Left forelimb (tissue), 1 donor: Measurements from ENCODE around the gene COQ4.
A peak's percentile ranks its signal among the peaks of the same experiment; 100 is the strongest.
"Not testable (repeated sequence)": the region's sequence is repeated elsewhere in the genome, so short reads cannot be mapped to it uniquely, and the experiment has no call there.

ENCODE experiments used
- DNase-seq: peaks from one replicate; pipeline ENCODE4 v3.0.0-alpha.2; 2018; ENCODE audit warnings: low spot score

Gene COQ4

GRCh38 chr9:128322404-128323211 is at the start of gene COQ4, which contains the start of gene TRUB2:
TSS of gene COQ4 (plus strand) at chr9:128322839. CDS start at chr9:128322859, 20 bp downstream.
TSS of gene TRUB2 (minus strand) at chr9:128322447. CDS start at chr9:128322408, 39 bp downstream.
- DNase-seq: peak; percentile 97

- DNase-seq: no peak
Measured at GRCh38 chr9:128274245-128274644, 48.4 kb upstream of the COQ4 start.

- no peak for DNase-seq
Measured at GRCh38 chr9:128275198-128276007, 47.2 kb upstream of the COQ4 start, which contains the start of gene GOLGA2. TSS of gene GOLGA2 (minus strand) at chr9:128276007. CDS start at chr9:128275976, 31 bp downstream.

- DNase-seq: peak; percentile 100
Measured at GRCh38 chr9:128276008-128276573, 46.5 kb upstream of the COQ4 start, which contains the start of gene SWI5. TSS of gene SWI5 (plus strand) at chr9:128276276.

- DNase-seq: no peak
Measured at GRCh38 chr9:128276574-128277270, 45.9 kb upstream of the COQ4 start.

- not testable (repeated sequence) for DNase-seq
Measured at GRCh38 chr9:128279088-128280073, 43.3 kb upstream of the COQ4 start.

GRCh38 chr9:128280084-128280622 is 42.5 kb upstream of the COQ4 start:
- no peak for DNase-seq

- DNase-seq: no peak
Measured at GRCh38 chr9:128282500-128282899, 40.1 kb upstream of the COQ4 start.

- no peak for DNase-seq
Measured at GRCh38 chr9:128285033-128285784, 37.4 kb upstream of the COQ4 start.

- no peak for DNase-seq
Measured at GRCh38 chr9:128286440-128286839, 36.2 kb upstream of the COQ4 start.

- no peak for DNase-seq
Measured at GRCh38 chr9:128288273-128289004, 34.2 kb upstream of the COQ4 start.

- no peak for DNase-seq
Measured at GRCh38 chr9:128292009-128292408, 30.6 kb upstream of the COQ4 start.

- no peak for DNase-seq
Measured at GRCh38 chr9:128293091-128293490, 29.5 kb upstream of the COQ4 start.

GRCh38 chr9:128294142-128294541 is 28.5 kb upstream of the COQ4 start:
- DNase-seq: no peak

- DNase-seq: no peak
Measured at GRCh38 chr9:128296340-128297220, 26.1 kb upstream of the COQ4 start.

GRCh38 chr9:128297221-128297773 is 25.3 kb upstream of the COQ4 start:
- DNase-seq: no peak
